Stimulated activated CD4-positive, alpha-beta T cell treated with anti-CD3 and anti-CD28 coated beads, Interleukin-2, amount 100 ng/mL, for 48 hours (primary cell): Measurements from ENCODE around the gene GC.
"Not testable (repeated sequence)": the region's sequence is repeated elsewhere in the genome, so short reads cannot be mapped to it uniquely, and the experiment has no call there.

Source experiments
- DNase-seq, 2 donors: peaks; one replicate each; pipeline ENCODE4 v3.0.0-alpha.2; 2020

Gene GC

DNA sequence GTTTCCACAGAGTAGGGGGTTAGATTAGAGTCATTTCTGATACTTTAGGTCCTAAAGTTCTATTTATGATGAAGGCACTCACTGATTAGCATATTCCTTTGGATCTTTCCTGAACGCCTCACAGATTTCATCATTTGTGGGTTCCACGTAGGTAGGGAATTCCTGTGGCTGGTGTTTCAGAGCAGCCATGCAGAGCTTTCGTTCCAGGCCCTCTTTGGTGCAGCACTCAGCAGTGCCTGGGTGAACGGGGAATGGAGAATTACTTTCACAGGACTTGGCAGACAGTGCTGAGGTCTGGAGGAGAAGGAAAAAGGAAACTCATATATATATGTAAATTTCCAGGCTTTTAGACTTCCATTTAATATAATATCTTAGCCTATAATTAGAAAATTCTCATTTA is 18.5 kb downstream of the GC start:
- no peak for DNase-seq

DNA sequence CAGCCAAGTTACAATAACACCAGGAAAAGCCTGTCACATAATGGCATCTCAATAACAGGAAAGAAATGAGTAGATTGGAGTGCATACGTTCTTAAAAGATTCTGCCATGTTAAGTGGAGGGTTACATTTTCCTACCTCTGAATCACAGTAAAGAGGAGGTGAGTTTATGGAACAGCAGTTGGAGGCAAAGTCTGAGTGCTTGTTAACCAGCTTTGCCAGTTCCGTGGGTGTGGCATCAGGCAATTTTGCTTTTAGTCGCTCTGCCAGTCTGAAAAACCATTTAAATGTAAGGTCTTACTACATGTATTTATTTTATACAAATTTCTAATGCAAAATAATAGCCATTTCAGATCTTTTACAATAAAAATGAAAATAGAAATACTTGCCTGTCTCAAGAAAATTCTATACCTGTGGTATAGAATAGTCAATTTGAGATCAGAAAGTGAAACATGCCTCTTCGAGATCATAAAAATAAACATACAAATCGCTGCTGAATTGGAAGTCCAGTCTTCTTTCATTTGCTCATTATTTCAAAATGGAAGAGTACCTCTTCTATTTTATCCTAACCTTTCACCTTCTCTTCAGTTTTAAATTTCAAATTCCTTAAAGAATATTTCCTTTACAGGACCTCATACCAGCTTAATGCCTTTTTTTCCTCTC is 31.4 kb downstream of the GC start:
- DNase-seq: no peak

- no peak for DNase-seq
Observed at GRCh38 chr4:71749008-71749594, 34.8 kb downstream of the GC start.

- DNase-seq: no peak
Observed at GRCh38 chr4:71746379-71746778, 37.5 kb downstream of the GC start.

DNA sequence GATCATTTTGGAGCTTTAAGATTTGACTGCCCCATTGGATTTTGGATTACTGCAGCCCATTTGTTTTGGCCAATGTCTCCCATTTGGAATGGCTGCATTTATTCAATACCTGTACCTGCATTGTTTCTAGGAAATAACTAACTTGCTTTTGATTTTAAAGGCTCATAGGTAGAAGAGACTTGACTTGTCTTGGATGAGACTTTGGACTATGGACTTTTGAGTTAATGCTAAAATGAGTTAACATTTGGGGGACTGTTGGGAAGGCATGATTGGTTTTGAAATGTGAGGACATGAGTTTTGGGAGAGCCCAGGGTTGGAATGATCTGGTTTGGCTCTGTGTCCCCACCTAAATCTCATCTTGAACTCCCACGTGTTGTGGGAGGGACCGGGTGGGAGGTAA is 45.1 kb downstream of the GC start:
- DNase-seq: not testable (repeated sequence)

- DNase-seq: no peak
Observed at GRCh38 chr4:71732706-71733105, 51.2 kb downstream of the GC start.

- no peak for DNase-seq
Observed at GRCh38 chr4:71732066-71732465, 51.8 kb downstream of the GC start.

- no peak for DNase-seq
Observed at GRCh38 chr4:71729856-71730255, 54.0 kb downstream of the GC start.

DNA sequence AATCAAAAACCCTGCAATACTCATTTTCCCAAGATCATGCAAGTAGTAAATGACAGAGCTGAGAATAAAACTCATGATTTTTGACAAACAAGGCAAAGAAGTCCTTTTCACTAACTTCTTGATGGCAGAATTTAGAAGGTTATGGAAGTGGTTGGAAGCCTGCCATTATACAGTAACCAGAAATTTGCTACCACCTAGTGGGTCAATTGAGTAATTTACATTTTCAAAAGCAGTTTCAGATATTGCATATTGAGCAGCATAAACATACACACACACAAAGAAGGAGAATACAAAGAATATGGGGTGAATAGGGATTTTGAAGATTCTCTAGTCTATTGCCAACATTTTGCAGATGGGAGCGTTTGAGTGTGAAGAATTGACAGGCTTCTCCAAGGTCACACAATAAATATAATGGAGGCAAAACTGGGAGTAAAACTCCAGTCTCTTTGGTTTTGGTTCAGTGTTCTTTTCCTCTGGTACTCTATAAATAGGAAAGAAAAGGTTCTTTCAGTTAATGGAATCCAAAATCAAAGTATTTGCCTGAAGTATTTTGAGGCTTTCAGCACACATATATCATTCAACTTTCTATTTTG is 70.2 kb downstream of the GC start:
- DNase-seq: no peak

DNA sequence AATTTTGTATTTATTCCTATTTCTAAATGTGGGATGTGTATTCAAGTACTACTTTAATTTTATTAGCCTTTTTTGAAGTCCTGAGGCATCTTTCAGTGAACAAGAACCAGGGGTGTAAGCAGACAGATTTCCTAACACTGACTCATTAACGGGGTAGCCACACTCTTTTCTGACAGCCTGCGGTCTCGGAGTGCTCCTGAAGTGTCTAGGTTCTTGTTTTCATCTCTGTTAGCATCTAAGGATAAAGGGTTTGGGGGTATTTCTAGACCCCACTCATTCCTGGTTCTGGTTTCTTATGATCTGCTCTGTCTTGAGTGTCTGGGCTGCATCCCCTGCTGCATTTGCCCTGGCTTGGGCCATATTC is 71.9 kb downstream of the GC start:
- DNase-seq: no peak

GRCh38 chr4:71711044-71711984 is 72.6 kb downstream of the GC start:
- DNase-seq: no peak

- DNase-seq: no peak
Observed at GRCh38 chr4:71709961-71710360, 73.9 kb downstream of the GC start.

DNA sequence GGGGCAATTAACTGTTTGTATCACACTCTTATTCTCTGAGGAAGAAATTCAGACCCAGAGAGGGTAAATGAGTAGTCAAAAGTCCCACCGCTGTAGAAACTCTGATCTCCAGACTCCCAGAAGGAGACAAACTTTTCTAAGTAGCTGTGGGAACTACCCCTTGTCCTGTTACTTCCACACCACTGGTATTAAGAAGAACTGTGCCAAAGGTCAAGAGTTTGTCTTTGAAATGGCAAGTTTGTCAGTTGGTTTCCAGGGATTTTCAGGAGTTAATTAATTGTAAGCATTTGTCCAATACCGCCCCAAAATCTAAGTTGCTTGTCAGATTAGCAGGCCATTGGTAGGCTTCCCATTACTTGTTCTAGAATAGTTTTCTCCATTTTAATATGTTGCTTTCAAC is 85.7 kb downstream of the GC start:
- DNase-seq: no peak

DNA sequence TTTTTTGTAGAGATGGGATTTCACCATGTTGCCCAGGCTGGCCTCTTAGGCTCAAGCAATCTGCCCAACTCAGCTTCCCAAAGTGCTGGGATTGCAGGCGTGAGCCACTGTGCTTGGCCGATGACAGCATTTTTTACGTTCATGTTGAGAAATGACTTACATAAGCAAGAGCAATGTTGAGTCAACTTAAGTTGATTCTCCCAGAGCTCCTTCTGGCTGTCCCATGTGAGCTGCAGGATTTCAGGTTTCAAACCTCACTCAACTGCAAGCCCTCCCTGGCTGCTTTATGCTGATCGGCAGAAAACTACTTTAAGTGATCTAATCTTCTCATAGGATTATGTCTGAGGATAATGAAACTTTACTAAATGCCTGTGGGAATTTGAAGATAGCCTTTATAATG is 86.8 kb downstream of the GC start:
- DNase-seq: no peak

DNA sequence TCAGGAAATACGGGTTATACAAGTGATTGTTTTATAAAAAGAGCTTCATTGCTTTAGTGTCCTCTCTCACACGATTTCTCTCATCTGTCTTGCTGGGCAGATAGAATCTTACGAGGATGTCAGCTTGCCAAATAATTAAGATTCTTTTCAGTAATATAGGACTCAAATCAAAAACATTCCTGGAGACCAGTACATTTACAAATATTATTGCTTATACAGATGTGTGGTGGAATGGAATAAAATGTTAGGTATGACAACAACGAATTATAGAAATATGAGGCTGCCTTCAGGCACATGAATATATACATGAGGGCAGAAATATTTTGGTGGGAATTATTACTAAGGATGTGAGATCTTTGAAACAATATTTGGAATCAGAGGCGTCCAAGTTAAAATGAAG is 88.9 kb downstream of the GC start:
- no peak for DNase-seq

DNA sequence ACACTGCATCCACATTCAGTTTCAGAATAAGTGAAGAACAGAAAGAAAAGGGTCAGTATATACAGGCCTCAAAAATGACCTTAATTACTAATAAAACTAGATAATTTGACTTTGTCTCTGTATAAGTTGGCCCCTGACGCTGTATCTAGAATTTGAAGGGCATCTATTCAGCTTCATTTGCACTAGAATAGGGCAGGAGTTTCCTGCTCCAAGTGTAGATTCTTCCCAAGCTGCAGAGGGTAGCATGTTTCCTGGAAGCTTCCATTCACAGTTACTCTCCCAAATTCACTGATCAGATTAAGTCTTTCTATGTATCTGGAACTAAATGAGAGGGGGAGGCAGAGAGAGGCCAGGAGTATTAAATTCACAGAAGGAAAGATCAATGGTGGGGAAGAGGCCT is 90.9 kb downstream of the GC start:
- no peak for DNase-seq

DNA sequence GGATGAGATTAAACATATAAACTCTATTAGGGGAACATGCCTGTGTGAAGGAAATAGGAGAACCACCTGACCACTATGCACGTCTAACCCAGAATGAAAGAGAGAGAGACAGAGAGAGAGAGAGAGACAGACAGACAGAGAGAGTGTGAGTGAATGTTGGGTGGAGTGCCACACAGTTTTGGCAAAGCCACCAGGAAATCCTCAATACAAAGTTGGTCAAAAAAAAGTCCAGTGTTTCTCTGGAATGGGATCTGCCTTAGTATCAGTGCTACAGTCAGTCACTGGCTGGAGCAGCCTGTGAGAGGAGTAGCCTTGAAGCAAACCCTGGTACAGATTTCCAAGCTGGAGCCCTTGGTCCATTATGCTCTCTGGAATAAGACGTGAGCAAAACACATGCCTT is 91.7 kb downstream of the GC start:
- DNase-seq: no peak
